Adrenal gland (tissue), 5 donors: ENCODE measurements around the gene SLC38A5.

Source experiments
- CTCF ChIP-seq, 6 experiments: fragments of 450-650 bp in 4 of 6; fragments of 200-600 bp in 2 of 6; sonication (generic) in 1 of 6; IDR thresholded peaks; 1 replicate in 5 of 6; 2 replicates in 1 of 6; pipeline versions ENCODE4 v1.5.1 to v1.8.0; 2016 to 2021; ENCODE audit warnings: antibody characterized with exemption in 6 of 6, mild to moderate bottlenecking in 2 of 6, moderate library complexity in 1 of 6
- POLR2A ChIP-seq, 2 donors: fragments of 450-650 bp; IDR thresholded peaks; one replicate each; pipeline ENCODE4 v1.6.1; 2017; ENCODE audit warnings: antibody characterized with exemption in 2 of 2, mild to moderate bottlenecking in 2 of 2, moderate library complexity in 1 of 2
- donor health status: DM: no; HTN: no; CAD: no.

- no peak for TF ChIP-seq CTCF (IDR thresholded peaks at IDR 0.05)
- no peak for TF ChIP-seq POLR2A (IDR thresholded peaks at IDR 0.05)
These were observed 27.8 kb upstream of the SLC38A5 start for GRCh38 chrX:48497871-48498270.
